Choroid plexus epithelial cell (primary cell): ENCODE data around the gene RUSC1.

Experiments used
- DNase-seq: peaks from one replicate; pipeline ENCODE4 v3.0.0-alpha.2; 2010; ENCODE audit warnings: low read depth
- H3K4me3 ChIP-seq: 2 replicates; pipeline ENCODE4 v1.5.1; 2011; ENCODE audit warnings: low read depth, mild to moderate bottlenecking, control low read depth, low read length, moderate library complexity
- TF ChIP-seq, protein P1 (sequence below): conservative IDR thresholded peaks from 2 replicates; pipeline ENCODE4 v1.5.1; 2011; ENCODE audit warnings: low read depth, mild to moderate bottlenecking, control low read depth, inconsistent platforms, low read length, moderate library complexity

Gene RUSC1

DNA sequence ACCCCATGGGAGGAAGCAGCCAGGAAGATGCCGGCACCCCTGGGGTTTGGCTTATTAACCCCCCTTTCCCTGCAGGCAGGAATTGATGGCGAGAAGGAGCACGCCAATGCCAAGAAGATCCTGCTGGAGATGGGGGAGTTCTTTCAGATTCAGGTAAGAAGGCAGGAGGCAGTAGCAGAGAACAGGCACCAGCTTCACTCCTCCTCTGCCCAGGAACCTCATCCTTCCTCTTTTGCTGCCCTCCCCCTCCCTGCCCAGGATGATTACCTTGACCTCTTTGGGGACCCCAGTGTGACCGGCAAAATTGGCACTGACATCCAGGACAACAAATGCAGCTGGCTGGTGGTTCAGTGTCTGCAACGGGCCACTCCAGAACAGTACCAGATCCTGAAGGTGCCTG, 1.2 kb upstream of the RUSC1 start:
- DNase-seq, result no peak
- TF ChIP-seq, protein P1, sequence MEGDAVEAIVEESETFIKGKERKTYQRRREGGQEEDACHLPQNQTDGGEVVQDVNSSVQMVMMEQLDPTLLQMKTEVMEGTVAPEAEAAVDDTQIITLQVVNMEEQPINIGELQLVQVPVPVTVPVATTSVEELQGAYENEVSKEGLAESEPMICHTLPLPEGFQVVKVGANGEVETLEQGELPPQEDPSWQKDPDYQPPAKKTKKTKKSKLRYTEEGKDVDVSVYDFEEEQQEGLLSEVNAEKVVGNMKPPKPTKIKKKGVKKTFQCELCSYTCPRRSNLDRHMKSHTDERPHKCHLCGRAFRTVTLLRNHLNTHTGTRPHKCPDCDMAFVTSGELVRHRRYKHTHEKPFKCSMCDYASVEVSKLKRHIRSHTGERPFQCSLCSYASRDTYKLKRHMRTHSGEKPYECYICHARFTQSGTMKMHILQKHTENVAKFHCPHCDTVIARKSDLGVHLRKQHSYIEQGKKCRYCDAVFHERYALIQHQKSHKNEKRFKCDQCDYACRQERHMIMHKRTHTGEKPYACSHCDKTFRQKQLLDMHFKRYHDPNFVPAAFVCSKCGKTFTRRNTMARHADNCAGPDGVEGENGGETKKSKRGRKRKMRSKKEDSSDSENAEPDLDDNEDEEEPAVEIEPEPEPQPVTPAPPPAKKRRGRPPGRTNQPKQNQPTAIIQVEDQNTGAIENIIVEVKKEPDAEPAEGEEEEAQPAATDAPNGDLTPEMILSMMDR, result no peak

DNA sequence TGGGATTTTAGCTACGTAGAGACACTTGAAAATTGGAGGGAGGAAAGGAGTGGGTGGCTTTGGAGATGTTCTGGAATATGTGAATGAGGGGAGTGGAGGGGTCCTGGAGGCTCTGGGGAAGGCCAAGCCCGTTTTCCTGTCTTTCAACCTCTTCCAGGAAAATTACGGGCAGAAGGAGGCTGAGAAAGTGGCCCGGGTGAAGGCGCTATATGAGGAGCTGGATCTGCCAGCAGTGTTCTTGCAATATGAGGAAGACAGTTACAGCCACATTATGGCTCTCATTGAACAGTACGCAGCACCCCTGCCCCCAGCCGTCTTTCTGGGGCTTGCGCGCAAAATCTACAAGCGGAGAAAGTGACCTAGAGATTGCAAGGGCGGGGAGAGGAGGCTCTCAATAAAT, 442 bp upstream of the RUSC1 start:
- TF ChIP-seq, protein P1, result no peak
- no peak for DNase-seq
- peak overlapping the region; percentile 68 for H3K4me3 ChIP-seq

More for the DNA sequence above, 1.2 kb upstream of the RUSC1 start:
- no peak overlapping the region for H3K4me3 ChIP-seq

DNA sequence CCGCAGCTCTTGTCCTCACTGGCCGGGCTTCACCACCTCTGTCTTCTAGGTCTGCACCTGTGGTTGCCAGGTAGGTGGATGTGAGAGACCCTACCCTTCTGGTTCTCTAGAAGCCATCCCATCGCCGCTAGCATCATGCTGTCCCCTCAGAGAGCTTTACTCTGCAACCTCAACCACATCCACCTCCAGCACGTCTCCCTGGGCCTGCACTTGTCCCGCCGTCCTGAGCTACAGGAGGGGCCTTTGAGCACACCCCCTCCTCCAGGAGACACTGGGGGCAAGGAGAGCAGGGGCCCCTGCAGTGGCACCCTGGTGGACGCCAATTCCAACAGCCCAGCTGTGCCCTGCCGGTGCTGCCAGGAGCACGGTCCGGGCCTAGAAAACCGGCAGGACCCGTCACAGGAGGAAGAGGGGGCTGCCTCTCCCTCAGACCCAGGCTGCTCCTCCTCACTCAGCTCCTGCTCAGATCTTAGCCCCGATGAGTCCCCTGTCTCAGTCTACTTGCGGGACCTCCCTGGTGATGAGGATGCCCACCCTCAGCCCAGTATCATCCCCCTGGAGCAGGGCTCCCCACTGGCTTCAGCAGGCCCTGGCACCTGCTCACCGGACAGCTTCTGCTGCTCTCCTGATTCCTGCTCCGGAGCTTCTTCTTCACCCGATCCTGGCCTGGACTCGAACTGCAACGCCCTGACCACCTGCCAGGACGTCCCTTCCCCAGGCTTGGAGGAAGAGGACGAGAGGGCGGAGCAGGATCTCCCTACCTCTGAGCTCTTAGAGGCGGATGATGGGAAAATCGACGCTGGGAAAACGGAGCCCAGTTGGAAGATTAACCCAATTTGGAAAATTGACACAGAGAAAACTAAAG, 1.2 kb downstream of the RUSC1 start:
- DNase-seq, result no peak
- peak overlapping the region; percentile 68 for H3K4me3 ChIP-seq
- TF ChIP-seq, protein P1, result no peak

DNA sequence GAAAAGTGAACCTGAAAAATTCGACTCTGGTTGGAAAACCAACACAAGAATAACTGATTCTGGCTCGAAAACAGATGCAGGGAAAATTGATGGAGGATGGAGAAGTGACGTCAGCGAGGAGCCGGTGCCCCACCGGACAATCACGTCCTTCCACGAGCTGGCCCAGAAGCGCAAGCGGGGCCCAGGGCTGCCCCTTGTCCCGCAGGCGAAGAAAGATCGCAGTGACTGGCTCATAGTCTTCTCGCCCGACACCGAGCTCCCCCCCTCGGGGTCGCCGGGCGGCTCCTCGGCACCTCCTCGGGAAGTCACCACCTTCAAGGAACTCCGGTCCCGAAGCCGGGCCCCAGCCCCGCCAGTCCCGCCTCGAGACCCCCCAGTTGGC, 1.9 kb downstream of the RUSC1 start:
- peak; percentile 33 for DNase-seq
- TF ChIP-seq, protein P1, result no peak
- H3K4me3 ChIP-seq, result peak overlapping the region; percentile 72

DNA sequence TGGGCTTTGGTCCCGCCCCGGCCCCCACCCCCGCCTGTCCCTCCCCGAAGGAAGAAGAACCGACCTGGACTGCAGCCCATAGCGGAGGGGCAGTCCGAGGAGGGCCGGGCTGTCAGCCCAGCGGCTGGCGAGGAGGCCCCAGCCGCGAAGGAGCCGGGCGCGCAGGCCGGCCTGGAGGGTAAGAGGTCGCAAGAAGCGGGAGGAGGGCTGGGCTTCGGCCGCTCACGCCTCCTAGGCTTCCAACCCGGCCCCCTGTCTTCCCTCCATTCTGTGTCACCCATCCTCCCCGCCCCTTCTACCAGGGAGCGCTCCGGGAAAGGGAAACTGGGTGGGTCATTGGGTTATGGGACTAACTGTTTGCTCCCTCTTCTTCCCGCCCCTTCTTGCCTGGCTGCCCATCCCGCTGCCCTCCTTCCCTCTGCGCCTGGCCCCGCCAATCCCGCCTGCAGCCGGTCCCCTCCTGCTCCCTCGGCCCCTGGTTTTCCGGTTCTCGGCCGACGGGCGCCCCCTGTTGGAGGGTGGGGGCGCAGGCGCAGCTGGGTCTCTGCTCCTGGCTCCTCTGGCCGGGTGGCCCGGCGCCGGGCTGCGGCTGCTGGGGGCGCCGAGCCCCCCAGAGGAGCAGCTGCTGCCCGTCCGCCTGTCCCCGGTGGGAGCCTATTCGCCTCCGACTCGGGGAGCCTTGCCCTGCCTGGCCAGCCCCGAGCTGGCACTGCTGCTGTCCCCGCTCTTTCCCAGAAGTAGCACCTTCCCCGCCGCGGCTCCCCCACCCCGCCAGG, 2.4 kb downstream of the RUSC1 start:
- peak; percentile 92 for DNase-seq
- peak overlapping the region; percentile 72 for H3K4me3 ChIP-seq
- TF ChIP-seq, protein P1, result peak; percentile 77

DNA sequence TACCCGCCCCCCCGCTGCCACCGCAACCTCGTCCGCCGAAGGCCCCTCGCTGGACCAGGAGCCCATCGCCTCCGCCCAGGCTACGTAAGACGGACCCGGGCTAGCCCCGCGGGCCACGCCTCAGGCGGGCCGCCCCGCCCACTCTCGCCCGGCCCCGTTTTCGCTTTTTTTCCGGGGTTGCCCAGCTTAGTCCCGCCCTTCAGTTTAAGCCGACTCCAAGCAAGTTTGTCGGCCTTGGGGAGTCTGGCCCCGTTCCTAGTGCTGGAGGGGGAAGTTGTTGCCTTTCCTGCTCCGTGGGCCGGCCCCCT, 3.0 kb downstream of the RUSC1 start:
- TF ChIP-seq, protein P1, result no peak
- peak; percentile 94 for DNase-seq
- peak overlapping the region; percentile 72 for H3K4me3 ChIP-seq
